Left lung (tissue), 10 donors: Measurements from ENCODE around the gene FAM193A. TPM values are rescaled to one million over a fixed set of nuclear protein-coding genes. Genes with fewer than 3 reads are reported as not detected.

Experiments used
- ATAC-seq: fragments of 200-7000 bp; cut with Tn5 transposase; one replicate; pipeline ENCODE4 v1.9.1; 2020; ENCODE audit warnings: moderate library complexity
- DNase-seq, 4 donors: peaks; one replicate each; pipeline ENCODE4 v3.0.0-alpha.2; 2013 to 2020
- H3K27ac ChIP-seq, 2 donors: fragments of 200-600 bp; sonication (generic) in 1 of 2; one replicate each; pipeline versions ENCODE4 v1.5.0 to v1.8.0; 2020 to 2021
- H3K27me3 ChIP-seq, 2 donors: fragments of 200-600 bp; sonication (generic) in 1 of 2; one replicate each; pipeline versions ENCODE4 v1.5.0 to v1.8.0; 2020 to 2021
- H3K36me3 ChIP-seq, 2 donors: fragments of 200-600 bp; sonication (generic) in 1 of 2; one replicate each; pipeline versions ENCODE4 v1.5.0 to v1.8.0; 2020 to 2021
- H3K4me1 ChIP-seq, 2 donors: fragments of 200-600 bp; one replicate each; pipeline ENCODE4 v1.8.0; 2021
- H3K4me3 ChIP-seq, 2 donors: fragments of 200-600 bp; sonication (generic) in 1 of 2; one replicate each; pipeline versions ENCODE4 v1.5.0 to v1.8.0; 2020 to 2021; ENCODE audit warnings: mild to moderate bottlenecking in 1 of 2
- H3K9me3 ChIP-seq, 2 donors: fragments of 200-600 bp; sonication (generic) in 1 of 2; one replicate each; pipeline versions ENCODE4 v1.5.0 to v1.8.0; 2020 to 2021
- CTCF ChIP-seq, 2 donors: fragments of 200-600 bp; sonication (generic) in 1 of 2; IDR thresholded peaks; one replicate each; pipeline versions ENCODE4 v1.5.0 to v1.8.0; 2021; ENCODE audit warnings: antibody characterized with exemption in 2 of 2
- intact Hi-C, 2 donors: fragments of 100-400 bp; cut with DNase I; formaldehyde crosslinking; loops; one replicate each; pipeline versions ENCODE4 v1.11.2 to v1.14.2; 2022
- polyA plus RNA-seq, 6 donors: library from polyadenylated mRNA; unstranded; fragments of 120-200 nt; gene quantifications; one replicate each; pipeline ENCODE4 v1.2.1, GENCODE V29; 2013; ENCODE audit not compliant: insufficient read length in 6 of 6
- total RNA-seq, 2 donors: library from RNA; stranded (reverse); fragmentation: NEBNext Ultra II Directional; extraction: Animal tissue kit (Norgen Biotek cat#: 25700); gene quantifications; one replicate each; pipeline ENCODE4 v1.2.1, GENCODE V29; 2021
- donor health status: DM: no; HTN: yes; CAD: no.
- donor health status: DM: no; HTN: no; CAD: no.

Gene FAM193A
- total and polyA plus RNA-seq, 8 donors: 22.3 to 35.9 (median 30.6) TPM

DNA sequence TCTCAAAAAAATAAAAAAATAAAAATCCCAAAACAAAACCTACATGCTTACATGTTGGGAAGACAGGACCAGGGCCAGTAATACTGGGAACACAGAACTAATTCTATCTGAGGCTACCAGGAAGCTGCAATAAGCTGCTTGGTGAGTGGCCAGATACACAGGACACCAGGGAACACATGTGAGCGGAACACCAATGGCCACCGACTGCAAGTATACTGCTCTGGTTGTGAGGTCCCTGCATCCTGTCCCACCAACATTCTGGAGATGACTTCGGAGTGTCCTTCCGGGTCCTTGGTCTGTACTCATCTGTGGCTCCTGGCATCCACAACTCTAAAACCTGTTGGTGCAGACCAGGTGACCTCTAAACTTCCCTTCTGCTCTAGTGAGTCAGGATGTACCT is 217.0 kb downstream of the FAM193A start:
- DNase-seq (peak in 1 of 4 donors; percentile 24), ATAC-seq (no peak)
- Histone ChIP-seq H3K4me3 (no peak overlapping the region), H3K36me3 (peaks cover 0 to 20% of the 10 kb centered on the region in 2 donors), H3K9me3 (no peaks in the 10 kb centered on the region), H3K27ac (peak overlapping the region in 1 of 2 donors; percentile 26), H3K4me1 (peaks cover 0 to 44% of the 10 kb centered on the region in 2 donors), H3K27me3 (no peaks in the 10 kb centered on the region)
- intact Hi-C loops: no loop called here
- TF ChIP-seq CTCF (IDR thresholded peaks at IDR 0.05): no peak

DNA sequence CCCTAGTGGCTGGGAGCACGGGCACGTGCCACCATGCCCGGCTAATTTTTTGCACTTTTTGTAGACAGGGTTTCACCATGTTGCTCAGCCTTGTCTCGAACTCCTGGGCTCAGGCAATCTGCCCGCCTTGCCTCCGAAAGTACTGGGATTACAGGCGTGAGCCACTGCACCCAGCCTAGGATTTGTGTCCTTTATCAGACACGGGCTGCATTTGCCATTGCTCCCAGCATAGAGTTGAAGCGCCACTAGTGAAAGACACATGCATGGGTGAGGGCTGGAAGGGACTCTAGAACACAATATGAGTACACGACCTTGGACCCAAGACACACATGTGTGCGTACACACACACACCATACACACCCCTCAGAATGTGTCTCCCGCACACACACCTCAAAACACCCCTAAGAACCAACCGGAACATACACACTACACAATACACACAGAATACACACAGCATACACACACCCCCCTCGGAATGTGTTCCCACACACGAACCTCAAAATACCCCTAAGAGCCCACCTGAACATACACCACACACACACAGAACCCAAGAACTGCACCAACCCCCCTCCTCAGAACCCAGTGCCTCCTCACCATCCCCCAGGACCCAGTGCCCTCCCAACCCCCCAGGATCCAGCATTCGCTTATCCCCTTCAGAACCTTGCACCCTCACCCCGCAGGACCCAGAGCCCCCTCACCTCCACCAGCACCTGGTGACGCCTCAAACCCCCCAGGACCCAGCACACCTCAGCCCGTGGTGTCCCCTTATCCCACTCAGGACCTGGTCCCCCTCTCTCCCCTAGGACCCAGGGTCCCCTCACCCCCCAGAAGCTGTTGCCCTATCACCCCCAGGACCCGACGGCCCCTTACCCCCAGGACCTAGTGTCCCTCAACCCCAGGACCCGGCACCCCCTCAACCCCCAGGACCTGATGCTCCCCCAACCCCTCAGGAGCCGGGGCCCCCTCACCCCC is 218.7 kb downstream of the FAM193A start:
- no peak for ATAC-seq
- H3K27me3 ChIP-seq: no peaks in the 10 kb centered on the region
- H3K9me3 ChIP-seq: no peaks in the 10 kb centered on the region
- no peak for TF ChIP-seq CTCF (IDR thresholded peaks at IDR 0.05)
- peaks cover 0 to 44% of the 10 kb centered on the region in 2 donors for H3K4me1 ChIP-seq
- H3K4me3 ChIP-seq: peak overlapping the region; percentile 78 to 92
- intact Hi-C loops: no loop called here
- H3K36me3 ChIP-seq: peaks cover 0 to 20% of the 10 kb centered on the region in 2 donors
- DNase-seq: no peak
- H3K27ac ChIP-seq: peak overlapping the region in 1 of 2 donors; percentile 94

- intact Hi-C loops: no loop called here
- Histone ChIP-seq H3K4me1 (peaks cover 0 to 38% of the 10 kb centered on the region in 2 donors), H3K9me3 (no peaks in the 10 kb centered on the region), H3K36me3 (peaks cover 0 to 14% of the 10 kb centered on the region in 2 donors), H3K4me3 (peak within 1 kb of the TSS; percentile 78 to 92), H3K27ac (peak within 1 kb of the TSS; percentile 80 to 94), H3K27me3 (no peaks in the 10 kb centered on the region)
- ATAC-seq: peak; percentile 87
- peak; percentile 70 to 97 (median 88) for DNase-seq
- TF ChIP-seq CTCF (IDR thresholded peaks at IDR 0.05): peak in 1 of 2 donors; percentile 8
These were observed 219.6 kb downstream of the FAM193A start, which contains the start of gene TNIP2 for GRCh38 chr4:2755821-2756690. Gene TNIP2, minus strand, starts transcription at chr4:2756336. Its CDS starts 47 bp downstream, at chr4:2756289.

GRCh38 chr4:2756691-2757350 is 220.4 kb downstream of the FAM193A start:
- no peak for TF ChIP-seq CTCF (IDR thresholded peaks at IDR 0.05)
- intact Hi-C loops: no loop called here
- Histone ChIP-seq H3K4me3 (peak overlapping the region in 1 of 2 donors; percentile 78), H3K27ac (peak overlapping the region; percentile 62 to 94), H3K36me3 (peaks cover 0 to 14% of the 10 kb centered on the region in 2 donors), H3K27me3 (no peaks in the 10 kb centered on the region), H3K4me1 (peaks cover 0 to 38% of the 10 kb centered on the region in 2 donors), H3K9me3 (no peaks in the 10 kb centered on the region)
- ATAC-seq: no peak
- DNase-seq: peak in 2 of 4 donors; percentile 27 to 30
